ENCODE data around the gene MANEAL. TPM values are rescaled to one million over a fixed set of nuclear protein-coding genes. Genes with fewer than 3 reads are reported as not detected.

MANEAL gene
- total and polyA plus RNA-seq, 3 donors from 2014 or later = 6.9 to 11.0 (median 7.9) TPM

- TF ChIP-seq CTCF (IDR thresholded peaks at IDR 0.05) (no peak), POLR2A (IDR thresholded peaks at IDR 0.05) (no peak)
- 12 to 16% methylated on average over 11 to 43 of the region's 59 CpGs for WGBS, 2 donors
- H3K27me3 ChIP-seq = no peaks in the 10 kb centered on the region
- H3K36me3 ChIP-seq (ENCODE audit: low read depth, missing control alignments) = no peaks in the 10 kb centered on the region
- peaks cover 11% of the 10 kb centered on the region for H3K4me1 ChIP-seq
- no peaks in the 10 kb centered on the region for H3K9me3 ChIP-seq
- H3K4me3 ChIP-seq = peak overlapping the region in 1 of 2 donors; percentile 53
- intact Hi-C loops (cut with DNase I; ENCODE audit: low total_unique reads) = no loop called here
- DNase-seq = no peak
- H3K27ac ChIP-seq = no peak overlapping the region
Measured at GRCh38 chr1:37794372-37795339, 1.0 kb downstream of the MANEAL start.

- H3K27me3 ChIP-seq = no peaks in the 10 kb centered on the region
- H3K9me3 ChIP-seq = no peaks in the 10 kb centered on the region
- peak; percentile 78 for DNase-seq
- intact Hi-C loops (cut with DNase I; ENCODE audit: low total_unique reads) = no loop called here
- H3K4me1 ChIP-seq = peaks cover 11% of the 10 kb centered on the region
- H3K36me3 ChIP-seq (ENCODE audit: low read depth, missing control alignments) = no peaks in the 10 kb centered on the region
- 21 to 23% methylated on average over 21 to 22 of the region's 22 CpGs for WGBS, 2 donors
- H3K27ac ChIP-seq = no peak overlapping the region
- H3K4me3 ChIP-seq = peak overlapping the region in 1 of 2 donors; percentile 53
- TF ChIP-seq POLR2A (IDR thresholded peaks at IDR 0.05) (no peak), CTCF (IDR thresholded peaks at IDR 0.05) (no peak)
Measured at GRCh38 chr1:37795340-37796125, 1.9 kb downstream of the MANEAL start.

GRCh38 chr1:37797750-37798345, 4.2 kb downstream of the MANEAL start:
- no peaks in the 10 kb centered on the region for H3K36me3 ChIP-seq (ENCODE audit: low read depth, missing control alignments)
- no peaks in the 10 kb centered on the region for H3K9me3 ChIP-seq
- no peak overlapping the region for H3K27ac ChIP-seq
- TF ChIP-seq POLR2A (IDR thresholded peaks at IDR 0.05) (no peak), CTCF (IDR thresholded peaks at IDR 0.05) (no peak)
- WGBS, 2 donors = 89 to 93% methylated on average over 3 of the region's 3 CpGs
- no peak overlapping the region for H3K4me3 ChIP-seq
- no peak for DNase-seq
- H3K4me1 ChIP-seq = peaks cover 11% of the 10 kb centered on the region
- intact Hi-C loops (cut with DNase I; ENCODE audit: low total_unique reads) = no loop called here
- no peaks in the 10 kb centered on the region for H3K27me3 ChIP-seq

- no peak for DNase-seq
- Histone ChIP-seq H3K36me3 (ENCODE audit: low read depth, missing control alignments) (no peaks in the 10 kb centered on the region), H3K27ac (no peak overlapping the region), H3K9me3 (no peaks in the 10 kb centered on the region), H3K4me3 (no peak overlapping the region), H3K4me1 (peaks cover 20% of the 10 kb centered on the region), H3K27me3 (no peaks in the 10 kb centered on the region)
- TF ChIP-seq POLR2A (IDR thresholded peaks at IDR 0.05) = no peak
- no peak for TF ChIP-seq CTCF (IDR thresholded peaks at IDR 0.05)
- intact Hi-C loops (cut with DNase I; ENCODE audit: low total_unique reads) = no loop called here
- WGBS, 2 donors = 90 to 92% methylated on average over 1 of the region's 1 CpG
Measured at GRCh38 chr1:37802439-37802838, 8.8 kb downstream of the MANEAL start.

Measured in testis (tissue), 3 donors.